Suprapubic skin (tissue), 4 donors: Measurements from ENCODE around the gene GAN. TPM values are rescaled to one million over a fixed set of nuclear protein-coding genes. Genes with fewer than 3 reads are reported as not detected.

Source experiments
- DNase-seq, 2 donors: peaks; one replicate each; pipeline ENCODE4 v3.0.0-alpha.2; 2019; ENCODE audit warnings: low spot score in 2 of 2
- H3K27ac ChIP-seq: fragments of 200-600 bp; sonication (generic); one replicate; pipeline ENCODE4 v1.5.1; 2019
- H3K27me3 ChIP-seq: fragments of 200-600 bp; sonication (generic); one replicate; pipeline ENCODE4 v1.5.1; 2019
- H3K36me3 ChIP-seq: fragments of 200-600 bp; sonication (generic); one replicate; pipeline ENCODE4 v1.5.1; 2019
- H3K4me1 ChIP-seq: fragments of 200-600 bp; sonication (generic); one replicate; pipeline ENCODE4 v1.5.1; 2019
- H3K4me3 ChIP-seq: fragments of 200-600 bp; sonication (generic); one replicate; pipeline ENCODE4 v1.5.1; 2019; ENCODE audit warnings: mild to moderate bottlenecking
- H3K9me3 ChIP-seq: fragments of 200-600 bp; sonication (generic); one replicate; pipeline ENCODE4 v1.5.1; 2019
- EP300 ChIP-seq: sonication (generic); formaldehyde crosslinking; IDR thresholded peaks from one replicate; pipeline ENCODE4 v1.6.1; 2017; ENCODE audit warnings: antibody characterized with exemption
- POLR2A ChIP-seq, 2 donors: fragments of 450-650 bp; IDR thresholded peaks; one replicate each; pipeline ENCODE4 v1.6.1; 2017; ENCODE audit warnings: antibody characterized with exemption in 2 of 2, mild to moderate bottlenecking in 2 of 2, moderate library complexity in 2 of 2
- POLR2AphosphoS5 ChIP-seq, 3 donors: sonication (generic); formaldehyde crosslinking; IDR thresholded peaks; one replicate each; pipeline ENCODE4 v1.6.1; 2017; ENCODE audit warnings: antibody characterized with exemption in 3 of 3
- WGBS: methylation state at CpG from one replicate; pipeline ENCODE4 v1.1.5; 2018; 5-methylcytosine and 5-hydroxymethylcytosine counted together
- total RNA-seq, 4 donors: library from RNA; depleted of rRNA; stranded (reverse); fragments of >200 nt; gene quantifications; one replicate each; pipeline ENCODE4 v1.1.0, GENCODE V29; 2016
- TF ChIP-seq, protein P1 (sequence below), 2 donors: fragments of 200-600 bp in 1 of 2; fragments of 450-650 bp in 1 of 2; sonication (generic) in 1 of 2; IDR thresholded peaks; one replicate each; pipeline ENCODE4 v1.5.1; 2016 to 2019; ENCODE audit warnings: antibody characterized with exemption in 2 of 2, mild to moderate bottlenecking in 1 of 2, moderate library complexity in 1 of 2

The GAN gene
- total RNA-seq, 4 donors from 2014 or later, result 74.3 to 168 (median 130) TPM

DNA sequence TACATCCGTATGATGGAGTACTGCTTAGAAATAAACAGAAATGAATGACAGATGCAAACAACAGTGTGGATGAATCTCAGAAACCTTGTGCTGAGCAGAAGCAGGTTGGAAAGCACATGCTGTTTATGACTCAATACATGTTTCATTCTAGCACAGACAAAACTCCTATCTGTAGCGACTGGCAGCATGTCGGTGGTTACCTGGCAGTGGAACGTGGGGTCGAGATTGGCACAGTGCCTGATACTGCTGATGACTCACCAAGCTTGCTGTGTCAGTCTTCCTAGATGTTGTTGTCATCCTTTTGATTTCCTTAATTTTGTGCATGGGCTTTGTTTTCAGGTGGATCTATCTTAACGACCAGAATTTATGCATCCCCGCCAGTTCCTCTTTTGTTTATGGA is 62.1 kb downstream of the GAN start:
- no peak for DNase-seq
- H3K27me3 ChIP-seq, result no peaks in the 10 kb centered on the region
- no peak overlapping the region for H3K4me3 ChIP-seq
- peaks cover 31% of the 10 kb centered on the region for H3K36me3 ChIP-seq
- TF ChIP-seq, protein P1, sequence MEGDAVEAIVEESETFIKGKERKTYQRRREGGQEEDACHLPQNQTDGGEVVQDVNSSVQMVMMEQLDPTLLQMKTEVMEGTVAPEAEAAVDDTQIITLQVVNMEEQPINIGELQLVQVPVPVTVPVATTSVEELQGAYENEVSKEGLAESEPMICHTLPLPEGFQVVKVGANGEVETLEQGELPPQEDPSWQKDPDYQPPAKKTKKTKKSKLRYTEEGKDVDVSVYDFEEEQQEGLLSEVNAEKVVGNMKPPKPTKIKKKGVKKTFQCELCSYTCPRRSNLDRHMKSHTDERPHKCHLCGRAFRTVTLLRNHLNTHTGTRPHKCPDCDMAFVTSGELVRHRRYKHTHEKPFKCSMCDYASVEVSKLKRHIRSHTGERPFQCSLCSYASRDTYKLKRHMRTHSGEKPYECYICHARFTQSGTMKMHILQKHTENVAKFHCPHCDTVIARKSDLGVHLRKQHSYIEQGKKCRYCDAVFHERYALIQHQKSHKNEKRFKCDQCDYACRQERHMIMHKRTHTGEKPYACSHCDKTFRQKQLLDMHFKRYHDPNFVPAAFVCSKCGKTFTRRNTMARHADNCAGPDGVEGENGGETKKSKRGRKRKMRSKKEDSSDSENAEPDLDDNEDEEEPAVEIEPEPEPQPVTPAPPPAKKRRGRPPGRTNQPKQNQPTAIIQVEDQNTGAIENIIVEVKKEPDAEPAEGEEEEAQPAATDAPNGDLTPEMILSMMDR (IDR thresholded peaks at IDR 0.05), result no peak
- TF ChIP-seq POLR2A (IDR thresholded peaks at IDR 0.05) (no peak), POLR2AphosphoS5 (IDR thresholded peaks at IDR 0.05) (no peak), EP300 (no peak)
- WGBS, result 47% methylated on average over 7 of the region's 7 CpGs
- peaks cover 3% of the 10 kb centered on the region for H3K4me1 ChIP-seq
- H3K9me3 ChIP-seq, result no peaks in the 10 kb centered on the region
- peak overlapping the region; percentile 65 for H3K27ac ChIP-seq

DNA sequence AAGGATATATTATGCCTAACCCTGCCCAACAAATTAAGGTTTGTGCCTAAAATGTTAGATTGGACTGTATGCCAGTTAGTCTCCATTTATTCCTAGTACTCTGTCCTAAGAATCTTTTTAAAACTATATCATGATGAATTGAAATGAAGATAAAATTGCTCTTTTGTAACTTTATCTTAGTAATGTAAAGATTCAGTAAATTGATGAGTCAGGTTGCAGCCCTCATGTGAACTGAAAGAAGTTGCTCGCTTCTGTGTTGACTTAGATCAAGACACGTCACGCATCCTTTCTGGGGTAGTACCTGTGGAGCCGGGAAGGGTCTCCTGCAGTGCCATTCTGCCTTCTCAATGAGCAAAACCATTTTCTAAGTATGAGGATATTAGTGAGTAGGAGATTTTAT is 63.3 kb downstream of the GAN start:
- Histone ChIP-seq H3K9me3 (no peaks in the 10 kb centered on the region), H3K36me3 (peaks cover 24% of the 10 kb centered on the region), H3K27ac (peak overlapping the region; percentile 65), H3K4me1 (peaks cover 3% of the 10 kb centered on the region), H3K4me3 (no peak overlapping the region), H3K27me3 (no peaks in the 10 kb centered on the region)
- TF ChIP-seq, protein P1 (IDR thresholded peaks at IDR 0.05), result no peak
- no peak for TF ChIP-seq POLR2AphosphoS5 (IDR thresholded peaks at IDR 0.05)
- TF ChIP-seq EP300, result no peak
- no peak for DNase-seq
- 57% methylated on average over 4 of the region's 4 CpGs for WGBS

DNA sequence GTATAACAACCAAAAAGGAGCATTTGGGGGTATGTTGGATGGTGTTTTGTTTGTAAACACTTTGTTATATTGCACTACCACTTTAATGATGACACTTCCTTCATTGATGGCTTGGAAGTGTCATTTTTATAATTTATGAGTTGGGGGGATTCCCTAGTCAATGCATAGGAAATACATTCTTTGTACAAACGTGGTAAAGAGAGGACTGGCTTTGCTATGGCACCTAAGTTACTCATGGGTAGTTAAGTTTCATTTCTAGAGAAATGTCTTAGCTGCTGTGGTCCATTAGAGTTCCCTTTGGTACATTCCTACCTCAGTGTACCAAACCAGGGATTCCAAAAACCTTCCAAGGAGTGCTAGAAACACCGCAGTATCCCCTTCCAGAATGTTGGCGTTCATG is 66.2 kb downstream of the GAN start:
- WGBS, result 76% methylated on average over 3 of the region's 3 CpGs
- H3K4me3 ChIP-seq, result no peak overlapping the region
- no peak for DNase-seq
- peaks cover 17% of the 10 kb centered on the region for H3K4me1 ChIP-seq
- H3K36me3 ChIP-seq, result peaks cover 24% of the 10 kb centered on the region
- no peak overlapping the region for H3K27ac ChIP-seq
- no peaks in the 10 kb centered on the region for H3K9me3 ChIP-seq
- no peak for TF ChIP-seq EP300
- TF ChIP-seq, protein P1 (IDR thresholded peaks at IDR 0.05), result no peak
- TF ChIP-seq POLR2AphosphoS5 (IDR thresholded peaks at IDR 0.05), result no peak
- no peaks in the 10 kb centered on the region for H3K27me3 ChIP-seq

DNA sequence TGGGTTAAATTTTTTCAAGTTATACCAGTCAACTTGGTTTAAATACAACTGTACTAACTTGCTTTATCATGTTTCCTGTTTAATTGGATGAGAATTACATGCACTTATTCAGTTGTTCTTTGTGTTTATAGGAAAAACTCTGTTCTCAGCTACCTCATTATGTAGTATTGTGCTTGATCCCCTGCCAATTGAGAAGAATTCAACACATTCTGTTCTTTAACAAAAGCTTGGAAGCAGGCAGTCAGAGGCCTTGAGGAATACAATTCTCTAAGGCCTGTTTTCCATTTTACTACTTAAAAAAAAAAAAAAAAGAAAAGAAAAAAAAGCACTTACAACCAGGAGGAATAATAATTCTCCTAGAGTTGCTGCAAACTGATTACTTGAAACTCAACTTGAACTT is 69.2 kb downstream of the GAN start:
- DNase-seq, result no peak
- Histone ChIP-seq H3K4me1 (peaks cover 13% of the 10 kb centered on the region), H3K27me3 (no peaks in the 10 kb centered on the region), H3K27ac (peak overlapping the region; percentile 12), H3K36me3 (peaks cover 9% of the 10 kb centered on the region), H3K9me3 (no peaks in the 10 kb centered on the region), H3K4me3 (no peak overlapping the region)
- TF ChIP-seq, protein P1 (IDR thresholded peaks at IDR 0.05), result no peak
- TF ChIP-seq EP300 (no peak), POLR2AphosphoS5 (IDR thresholded peaks at IDR 0.05) (no peak), POLR2A (IDR thresholded peaks at IDR 0.05) (no peak)

DNA sequence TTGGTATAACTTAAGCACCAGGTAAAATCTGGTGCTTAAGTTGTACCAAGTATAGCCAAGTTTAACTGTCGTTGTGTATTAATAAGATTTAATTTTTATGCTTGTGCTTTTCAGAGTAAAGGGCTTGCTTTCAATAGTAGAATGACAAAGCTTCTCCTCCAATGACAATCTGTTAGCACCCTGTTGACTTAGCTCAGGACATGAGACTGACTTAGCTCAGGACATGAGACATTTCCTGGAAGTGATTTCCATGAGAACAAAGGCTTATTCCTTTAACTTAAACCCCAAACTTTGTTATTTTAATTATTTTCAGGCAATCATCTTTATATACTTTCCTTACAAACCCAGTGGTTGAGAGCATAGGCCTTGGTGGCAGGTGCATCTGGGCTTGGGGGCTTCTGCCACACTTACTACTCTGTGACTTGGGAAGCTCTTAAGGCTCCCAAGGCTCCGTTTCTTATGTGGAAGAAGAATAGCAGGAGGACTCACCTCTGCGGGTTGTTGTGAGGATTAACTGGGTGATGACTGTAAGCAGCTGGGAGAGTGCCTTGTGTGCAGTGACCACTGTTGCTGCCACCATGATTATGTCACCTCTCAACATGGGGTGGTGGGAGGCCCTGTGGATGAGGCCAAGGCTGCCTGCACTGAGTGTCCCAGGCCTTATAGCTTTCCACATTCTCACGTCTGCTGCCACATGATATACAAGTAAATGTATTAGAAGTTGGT is 70.4 kb downstream of the GAN start:
- WGBS, result 90% methylated on average over 4 of the region's 4 CpGs
- DNase-seq, result no peak
- Histone ChIP-seq H3K4me3 (no peak overlapping the region), H3K27ac (peak overlapping the region; percentile 12), H3K4me1 (peaks cover 13% of the 10 kb centered on the region), H3K27me3 (no peaks in the 10 kb centered on the region), H3K9me3 (no peaks in the 10 kb centered on the region), H3K36me3 (peaks cover 21% of the 10 kb centered on the region)
- TF ChIP-seq POLR2A (IDR thresholded peaks at IDR 0.05), result no peak
- TF ChIP-seq, protein P1 (IDR thresholded peaks at IDR 0.05), result no peak
- TF ChIP-seq EP300, result no peak
- TF ChIP-seq POLR2AphosphoS5 (IDR thresholded peaks at IDR 0.05), result no peak
